ENCODE results near the gene DRD3.
A peak's percentile ranks its signal among the peaks of the same experiment; 100 is the strongest.

The DRD3 gene

DNA sequence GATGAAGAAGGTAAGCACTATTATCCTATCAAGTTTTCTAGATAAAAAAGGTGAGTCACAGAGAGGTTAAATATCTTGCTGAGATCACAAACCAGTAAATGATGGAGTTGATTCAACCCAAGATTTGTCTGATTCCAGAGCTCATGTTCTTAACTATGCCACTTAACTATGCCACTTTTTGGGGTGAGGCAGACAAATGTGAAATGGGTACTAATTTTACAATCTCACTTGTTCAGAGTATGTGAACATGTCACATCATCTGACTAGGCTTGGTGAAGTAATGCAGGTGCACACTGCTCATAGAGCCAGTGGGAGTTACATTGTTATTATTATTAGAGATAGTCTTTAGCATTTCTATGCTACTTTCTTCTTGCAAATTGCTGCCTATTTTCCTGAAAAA, 2.0 kb downstream of the DRD3 start:
- DNase-seq, result no peak

DNA sequence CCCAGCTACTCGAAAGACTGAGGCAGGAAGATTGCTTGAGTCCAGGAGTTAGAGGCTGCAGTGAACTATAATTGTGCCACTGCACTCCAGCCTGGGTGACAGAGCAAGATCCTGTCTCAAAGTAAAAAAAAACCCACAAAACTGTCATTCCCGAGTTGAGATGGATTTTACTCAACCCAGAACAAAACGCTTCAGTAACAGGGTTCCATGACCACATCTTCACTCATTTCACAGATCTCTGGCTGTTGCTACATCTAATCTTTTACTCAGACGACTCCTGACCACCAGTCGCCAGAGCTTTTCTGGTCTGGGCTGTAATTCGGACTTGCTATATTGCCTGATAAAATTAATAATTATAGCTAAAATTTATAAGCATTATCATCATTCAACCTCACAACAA, 2.4 kb downstream of the DRD3 start:
- DNase-seq, result no peak

DNA sequence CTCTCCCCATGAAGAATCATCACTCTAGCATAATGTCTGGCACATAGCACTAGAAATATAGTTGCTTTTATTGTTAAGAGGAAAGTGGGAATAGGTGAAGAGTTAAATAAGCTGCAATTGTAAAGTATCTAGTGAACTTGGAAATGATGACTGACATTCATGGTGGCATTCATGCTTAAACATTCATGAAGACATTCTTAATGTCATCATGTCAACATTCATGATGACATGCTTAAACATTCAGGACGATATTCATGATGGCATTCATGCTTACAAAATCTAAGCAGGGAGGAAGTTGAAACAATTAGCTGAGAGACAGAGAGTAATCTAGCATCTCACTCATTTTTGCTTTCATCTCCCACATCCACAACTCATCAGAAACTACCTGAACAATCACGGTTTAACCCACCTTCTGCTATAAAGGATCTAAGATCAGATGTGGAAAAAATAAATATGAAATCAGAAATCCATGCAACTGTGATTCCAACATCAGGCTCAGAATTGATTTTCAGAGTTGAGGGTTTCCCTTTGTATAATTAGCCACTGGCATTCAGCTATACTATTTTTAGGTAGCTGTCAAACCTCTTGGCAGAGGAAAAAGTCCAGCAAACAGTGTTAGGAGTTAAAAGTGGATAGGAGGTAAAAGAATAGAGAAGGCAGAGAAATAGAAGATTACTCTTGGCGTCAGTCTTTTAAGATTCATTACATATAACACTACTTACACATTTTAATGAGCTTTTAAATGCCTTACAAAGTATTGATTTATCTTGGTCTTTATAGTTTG, 3.5 kb downstream of the DRD3 start:
- no peak for DNase-seq

DNA sequence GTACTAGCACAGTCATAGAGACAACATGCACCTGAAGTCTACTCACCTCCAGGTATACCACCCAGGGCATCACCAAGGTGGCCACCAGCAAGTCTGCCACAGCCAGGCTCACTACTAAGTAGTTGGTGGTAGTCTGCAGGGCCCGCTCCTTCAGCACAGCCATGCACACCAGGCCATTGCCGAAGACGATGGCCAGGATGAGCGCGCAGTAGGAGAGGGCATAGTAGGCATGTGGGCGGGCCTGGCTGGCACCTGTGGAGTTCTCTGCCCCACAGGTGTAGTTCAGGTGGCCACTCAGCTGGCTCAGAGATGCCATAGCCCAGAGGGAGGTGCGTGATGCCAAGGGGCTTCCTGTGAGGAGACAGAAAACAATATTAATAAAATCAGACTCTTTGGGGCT, 7.2 kb downstream of the DRD3 start:
- no peak for DNase-seq

DNA sequence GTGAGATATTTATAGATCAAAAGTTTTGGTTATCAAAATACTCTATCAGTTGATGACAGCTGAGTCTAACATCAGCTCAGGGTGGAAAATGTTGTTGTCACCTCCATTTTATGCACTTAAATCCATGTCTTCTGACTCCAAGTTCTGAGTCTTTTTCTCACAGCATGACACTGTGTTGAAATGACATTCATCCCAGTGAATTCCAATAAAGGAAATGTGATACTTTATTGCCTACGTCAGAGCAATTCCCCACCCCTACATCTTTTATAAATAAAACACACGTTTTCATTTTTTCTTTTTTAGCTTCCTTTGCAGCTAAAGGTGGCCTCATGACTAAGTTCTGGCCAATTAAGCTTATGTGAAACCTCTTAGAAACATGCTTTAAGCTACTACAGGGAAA, 10.7 kb downstream of the DRD3 start:
- DNase-seq, result no peak

DNA sequence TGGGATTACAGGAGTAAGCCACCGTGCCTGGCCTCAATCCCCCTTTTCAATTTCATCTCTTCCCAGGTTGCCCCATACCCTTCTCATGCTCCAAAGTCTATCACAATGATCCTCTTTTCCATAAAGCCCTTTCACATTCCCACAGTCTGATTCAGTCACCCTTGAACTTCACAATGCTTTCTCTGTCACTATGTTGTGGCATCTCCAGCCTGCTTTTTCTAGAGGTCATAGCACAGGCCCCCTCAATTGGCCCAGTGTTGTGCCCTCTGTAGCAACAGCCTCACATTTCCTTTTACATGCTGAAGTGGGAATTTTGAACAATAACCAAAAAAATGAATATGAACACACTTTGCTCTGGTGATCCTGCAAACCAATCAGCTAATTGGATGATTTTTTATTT, 21.5 kb downstream of the DRD3 start:
- DNase-seq, result no peak

DNA sequence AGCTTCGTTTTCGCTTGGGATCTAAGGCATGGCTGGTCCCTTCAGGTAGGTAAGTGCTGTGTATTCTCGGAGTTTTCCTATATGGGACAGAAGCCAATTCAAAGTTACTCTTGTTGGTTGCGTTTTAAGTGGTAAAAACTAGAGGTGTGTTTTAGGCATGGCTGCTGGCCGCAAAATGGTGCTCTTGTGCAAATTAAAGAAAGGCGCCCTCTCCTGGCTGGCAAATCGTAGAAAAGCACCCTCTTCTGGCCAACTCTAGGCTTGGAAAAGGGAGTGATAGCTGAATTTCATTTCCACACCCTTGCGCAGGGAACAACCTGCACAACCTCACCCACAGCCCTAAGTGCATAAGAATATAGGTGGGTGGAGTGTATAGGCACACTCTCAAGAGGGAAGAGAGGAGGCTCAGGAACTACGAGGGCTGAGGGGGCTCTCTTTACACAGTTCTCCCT, 23.5 kb downstream of the DRD3 start:
- DNase-seq, result peak; percentile 18

DNA sequence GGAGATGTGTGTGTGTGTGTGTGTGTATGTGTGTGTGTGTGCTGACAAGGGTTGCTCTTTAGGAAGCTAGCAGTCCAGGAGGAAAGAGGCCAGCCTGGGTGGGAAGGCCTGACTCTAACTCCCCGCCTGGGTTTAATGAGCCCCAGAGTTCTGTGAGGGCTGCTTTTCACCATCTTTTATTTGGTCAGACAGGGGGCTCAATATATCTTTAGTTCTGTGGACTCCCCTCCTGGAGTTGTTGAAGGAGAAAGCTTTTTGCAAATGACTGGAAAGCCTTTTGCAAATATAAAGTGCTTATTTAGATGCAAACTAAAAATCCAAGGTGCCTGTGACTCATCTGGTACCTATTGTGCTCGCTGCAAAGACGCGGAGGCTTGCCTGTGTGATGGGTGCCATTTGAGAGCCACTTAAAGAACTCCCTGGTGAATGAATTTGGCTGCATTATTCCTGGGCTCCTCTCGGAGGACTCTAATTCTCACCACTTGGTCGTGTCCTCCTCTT, 24.5 kb downstream of the DRD3 start:
- no peak for DNase-seq

DNA sequence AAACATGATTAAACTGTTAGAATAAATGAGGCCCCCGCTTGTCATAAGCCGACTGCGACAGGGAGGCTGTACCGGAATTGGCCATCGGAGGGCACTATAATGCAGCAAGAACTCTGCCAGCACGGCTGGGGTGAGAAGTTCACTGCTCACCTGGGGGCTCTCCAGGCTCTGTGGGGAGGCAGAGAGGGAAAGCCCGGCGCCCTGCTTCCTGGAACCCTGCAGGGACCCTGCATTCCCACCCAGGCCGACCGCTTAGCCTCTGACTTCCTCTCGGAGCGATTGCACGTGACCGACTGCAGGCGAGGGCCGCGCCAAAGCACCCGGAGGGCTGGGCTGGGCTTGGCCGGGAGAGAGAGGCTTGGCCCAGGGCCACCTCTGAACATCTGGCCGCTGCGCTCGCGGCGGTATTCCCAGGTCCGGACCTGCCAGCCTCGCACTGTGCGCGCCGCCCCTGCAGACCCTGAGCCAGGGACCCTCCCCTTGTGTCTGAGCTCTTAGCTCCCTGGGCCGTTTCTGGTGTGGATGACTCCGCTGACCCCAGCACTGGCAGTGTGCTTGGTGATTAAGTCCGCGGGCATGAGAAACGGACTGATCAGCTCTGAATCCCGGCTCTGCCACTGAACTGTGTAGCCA, 26.2 kb downstream of the DRD3 start:
- peak; percentile 11 for DNase-seq

DNA sequence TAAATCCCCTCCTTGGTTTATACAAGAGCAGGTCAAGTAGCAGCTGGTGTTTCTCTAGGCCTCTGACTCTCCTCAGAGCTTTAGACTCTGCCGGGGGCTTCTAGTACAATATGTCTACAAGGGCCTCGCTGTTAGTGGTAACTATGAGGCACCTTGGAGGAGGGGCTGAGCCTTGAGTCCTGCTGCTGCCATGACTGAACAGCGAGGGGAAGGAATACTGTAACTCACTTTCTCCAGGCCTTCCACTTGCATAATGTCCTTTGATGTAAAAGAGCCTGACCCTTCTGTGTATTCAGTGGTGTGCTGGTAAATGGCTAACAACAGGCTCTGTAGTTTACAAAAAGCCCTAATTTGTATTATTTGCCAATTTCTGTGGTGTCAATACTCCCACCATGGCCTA, 27.8 kb downstream of the DRD3 start:
- DNase-seq, result no peak

DNA sequence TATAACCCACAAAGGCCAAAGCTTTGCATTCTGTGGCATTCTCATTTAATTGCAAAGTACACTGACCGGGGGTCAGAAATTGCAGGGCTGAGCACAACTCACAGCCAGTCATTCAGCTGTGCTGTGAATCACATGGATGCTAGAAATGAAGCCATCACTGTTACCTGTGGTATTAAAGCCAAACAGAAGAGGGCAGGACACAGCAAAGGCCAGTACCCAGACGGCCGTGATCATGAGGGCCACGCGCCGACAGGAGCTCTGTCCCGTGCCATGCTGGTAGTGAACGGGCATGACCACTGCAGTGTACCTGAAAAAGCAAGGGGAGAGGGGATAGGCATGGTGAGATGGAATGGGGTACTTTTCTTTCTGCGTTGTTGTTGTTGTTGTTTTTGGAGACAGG, 31.6 kb downstream of the DRD3 start:
- no peak for DNase-seq

DNA sequence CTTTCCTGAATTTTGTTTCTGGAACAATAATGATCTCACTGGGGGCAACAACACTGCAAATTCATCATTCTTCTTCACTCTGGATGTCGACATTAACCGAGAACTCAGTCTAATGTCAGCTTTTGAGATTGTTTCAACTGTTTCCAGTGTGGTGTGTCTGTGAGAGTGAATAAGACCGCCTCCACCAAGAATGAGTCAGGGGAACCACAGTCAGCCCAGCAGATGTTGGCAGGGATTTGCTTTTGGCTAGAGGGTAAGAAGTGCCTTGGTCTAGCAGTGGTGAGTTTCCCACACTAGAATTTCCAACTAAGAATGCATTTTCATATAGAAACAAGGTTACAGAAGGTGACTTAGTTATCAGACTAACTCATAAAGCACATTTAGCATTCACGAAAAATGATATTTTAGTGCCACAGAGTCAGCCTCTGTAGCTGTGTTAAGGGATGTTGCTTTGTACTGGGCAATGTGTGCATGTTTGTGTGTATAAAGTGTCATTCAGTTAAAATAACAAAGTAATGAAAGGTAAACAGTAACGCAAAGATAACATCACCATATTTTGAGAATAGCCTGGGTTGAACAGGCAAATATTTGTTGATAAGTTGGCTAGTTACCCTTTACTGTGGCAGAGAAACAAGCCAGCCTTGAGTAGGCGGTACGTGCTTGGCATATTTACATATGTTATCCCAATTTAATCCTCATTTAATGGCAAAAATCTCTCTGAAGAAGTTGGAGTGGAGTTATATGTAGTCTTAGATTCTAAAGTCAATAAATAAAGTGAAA, 33.8 kb downstream of the DRD3 start:
- peak; percentile 62 for DNase-seq

DNA sequence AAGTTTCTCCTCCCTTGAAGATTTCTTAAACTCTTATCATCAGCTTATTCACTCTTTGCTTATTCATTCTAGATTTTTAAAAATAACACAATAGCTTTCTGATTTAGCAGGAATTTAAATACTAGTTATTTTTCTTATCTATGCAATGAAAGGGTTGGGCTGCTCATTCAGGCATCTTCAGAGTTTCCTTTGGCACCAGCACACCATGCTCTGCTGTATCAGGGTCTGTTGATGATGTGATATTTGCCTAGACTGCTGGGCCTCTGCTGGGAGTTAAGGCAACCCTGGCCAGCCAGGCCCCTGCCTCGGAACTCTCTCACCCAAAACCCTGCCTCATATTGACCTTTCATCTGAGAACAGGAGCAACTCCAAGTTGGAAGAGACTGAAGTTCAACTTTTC, 35.0 kb downstream of the DRD3 start:
- no peak for DNase-seq

DNA sequence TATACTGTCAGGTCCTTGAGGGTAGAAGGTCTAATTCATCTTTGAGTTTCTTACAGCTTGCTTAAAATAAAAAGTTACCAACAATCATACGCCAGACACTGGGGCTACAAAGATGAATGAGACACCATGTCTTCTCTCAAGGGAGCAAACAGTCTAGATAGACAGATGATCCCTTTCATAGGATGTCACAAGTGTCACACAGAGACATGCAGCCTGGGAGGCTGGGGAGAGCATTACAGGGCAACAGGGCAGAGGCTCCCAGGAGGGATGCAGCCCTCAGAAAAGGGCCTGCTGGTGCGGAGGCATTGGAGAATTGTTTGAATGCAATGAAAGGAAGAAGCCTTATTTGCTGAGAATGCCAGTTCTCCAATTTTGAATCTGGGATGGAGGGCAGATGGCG, 39.0 kb downstream of the DRD3 start:
- no peak for DNase-seq

DNA sequence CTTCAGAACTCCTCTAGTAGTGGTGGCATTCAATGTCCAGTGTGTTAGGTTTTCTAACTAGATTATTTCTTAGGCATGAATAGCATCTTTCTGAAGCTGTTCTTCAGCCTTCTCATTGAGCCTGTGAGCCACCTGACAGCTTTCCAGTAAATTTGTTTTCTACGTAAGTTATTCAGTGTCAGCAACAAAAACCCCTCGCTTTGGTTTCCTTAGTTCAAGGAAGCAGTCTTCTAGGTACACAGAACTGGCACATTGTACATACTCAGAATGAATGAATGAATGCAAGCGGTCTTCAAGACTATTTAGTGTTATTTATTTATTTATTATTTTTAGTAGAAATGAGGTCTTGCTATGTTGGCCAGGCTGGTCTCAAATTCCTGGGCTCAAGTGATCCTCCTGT, 44.9 kb downstream of the DRD3 start:
- DNase-seq, result no peak

DNA sequence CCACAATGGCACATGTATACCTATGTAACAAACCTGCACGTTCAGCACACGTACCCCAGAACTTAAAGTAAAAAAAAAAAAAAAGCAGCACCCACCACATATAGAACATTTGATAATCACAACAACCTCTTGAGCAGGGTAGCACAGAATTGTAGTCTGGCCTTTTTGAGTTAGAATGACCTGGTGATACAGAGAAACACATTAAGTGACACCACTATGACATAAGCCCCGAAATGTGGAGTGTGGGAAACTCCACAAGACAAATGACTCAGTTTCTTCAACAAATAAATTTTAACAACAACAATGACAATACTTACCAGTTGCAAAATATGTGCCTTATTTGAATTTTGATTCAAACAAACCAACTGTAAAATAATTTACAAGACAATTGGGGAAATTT, 46.4 kb downstream of the DRD3 start:
- DNase-seq, result no peak

DNA sequence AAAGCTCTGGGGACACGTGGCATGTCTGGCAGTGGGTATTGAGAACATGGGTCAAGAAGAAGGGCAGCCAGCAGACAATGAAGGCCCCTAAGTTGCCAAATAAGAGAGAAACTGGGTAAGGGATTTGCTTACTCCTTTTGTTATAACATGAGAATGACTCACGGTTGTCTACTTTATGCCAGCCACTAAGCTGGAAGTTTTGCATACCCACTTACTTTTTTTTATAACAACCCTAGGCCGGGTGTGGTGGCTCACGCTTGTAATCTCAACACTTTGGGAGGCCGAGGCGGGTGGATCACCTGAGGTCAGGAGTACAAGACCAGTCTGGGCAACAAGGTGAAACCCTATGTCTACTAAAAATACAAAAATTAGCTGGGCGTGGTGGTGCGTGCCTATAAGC, 50.0 kb downstream of the DRD3 start:
- no peak for DNase-seq

DNA sequence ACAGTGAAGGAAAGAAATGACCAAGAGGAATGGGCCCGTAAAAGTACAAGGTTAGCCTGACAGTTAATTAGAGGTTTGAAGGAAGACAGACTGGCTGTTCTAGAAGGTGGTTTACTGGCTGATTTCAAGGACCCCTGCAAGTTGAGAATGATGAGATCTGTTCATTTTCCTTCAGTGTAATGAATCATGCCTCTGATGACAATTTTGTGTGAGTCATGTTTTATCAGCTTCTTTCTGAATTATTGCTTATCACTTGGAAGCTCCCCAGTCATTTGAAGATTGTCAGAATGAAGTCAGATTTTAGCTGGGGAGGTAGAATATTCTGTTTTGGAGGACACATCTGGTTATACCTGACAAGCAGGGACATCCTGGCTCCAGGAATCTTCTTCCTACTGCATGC, 50.6 kb downstream of the DRD3 start:
- no peak for DNase-seq

DNA sequence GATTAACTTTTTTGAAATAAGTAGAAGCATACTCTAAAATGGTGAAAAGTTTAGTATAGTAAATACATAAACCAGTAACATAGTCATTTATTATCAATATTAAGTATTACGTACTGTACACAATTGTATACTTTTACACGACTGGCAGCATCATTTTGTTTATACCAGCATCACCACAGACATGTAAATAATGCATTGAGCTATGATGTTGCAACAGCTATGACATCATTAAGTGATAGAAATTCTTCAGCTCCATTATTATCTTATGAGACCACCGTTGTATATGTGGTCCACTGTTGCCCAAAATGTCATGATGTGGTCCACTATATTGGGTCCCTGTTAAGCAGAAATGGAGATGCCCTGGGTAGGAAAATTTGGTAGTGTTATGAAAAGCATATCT, 51.3 kb downstream of the DRD3 start:
- no peak for DNase-seq

DNA sequence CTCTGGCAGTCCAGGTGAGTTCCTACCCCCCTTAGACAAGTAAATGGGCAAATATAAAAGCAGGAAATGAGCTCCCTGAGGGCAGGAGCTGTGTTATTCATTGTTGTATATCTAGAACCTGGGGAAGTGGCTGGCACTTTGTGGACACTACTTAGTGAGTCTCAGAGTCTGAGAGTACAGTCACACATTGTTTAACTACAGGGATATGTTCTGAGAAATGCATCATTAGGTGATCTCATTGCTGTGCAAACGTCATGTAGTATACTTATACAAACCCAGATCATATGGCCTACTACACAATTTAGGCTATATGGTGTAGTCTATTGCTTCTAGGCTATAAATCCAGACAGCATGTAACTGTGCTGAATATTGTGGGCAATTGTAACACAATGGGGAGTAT, 52.4 kb downstream of the DRD3 start:
- DNase-seq, result no peak

DNA sequence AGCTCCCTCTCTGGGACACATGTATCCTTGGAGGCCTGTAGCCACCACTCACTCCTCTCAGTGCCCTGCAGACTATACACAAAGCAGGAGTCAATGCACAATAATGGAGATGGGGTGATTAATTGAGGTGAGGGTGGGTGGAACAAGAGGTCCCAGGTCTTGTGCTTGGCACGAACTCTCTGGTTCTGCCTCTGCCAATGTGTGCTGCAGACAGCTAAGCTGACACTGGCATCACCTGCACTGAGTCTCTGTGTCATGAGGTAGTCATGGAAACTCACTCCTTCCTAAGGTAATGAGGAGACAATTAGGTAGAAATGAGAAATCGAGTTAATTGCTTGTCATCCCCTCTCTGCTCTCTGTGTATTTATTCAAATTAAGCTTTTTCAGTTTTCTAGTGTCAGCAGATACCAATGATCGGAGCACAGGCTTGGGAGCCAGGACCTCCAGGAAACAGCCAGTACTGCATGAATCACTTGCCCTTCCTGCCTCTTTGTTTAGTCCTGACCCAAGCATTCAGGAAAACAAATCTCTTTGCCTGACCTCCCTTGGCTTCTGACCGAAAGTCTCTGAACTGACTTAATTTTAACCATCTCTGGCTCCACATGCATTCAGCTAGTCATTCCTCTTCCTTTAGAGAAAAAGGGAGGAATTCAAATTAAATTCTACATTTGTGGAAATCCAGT, 56.7 kb downstream of the DRD3 start:
- DNase-seq, result no peak

DNA sequence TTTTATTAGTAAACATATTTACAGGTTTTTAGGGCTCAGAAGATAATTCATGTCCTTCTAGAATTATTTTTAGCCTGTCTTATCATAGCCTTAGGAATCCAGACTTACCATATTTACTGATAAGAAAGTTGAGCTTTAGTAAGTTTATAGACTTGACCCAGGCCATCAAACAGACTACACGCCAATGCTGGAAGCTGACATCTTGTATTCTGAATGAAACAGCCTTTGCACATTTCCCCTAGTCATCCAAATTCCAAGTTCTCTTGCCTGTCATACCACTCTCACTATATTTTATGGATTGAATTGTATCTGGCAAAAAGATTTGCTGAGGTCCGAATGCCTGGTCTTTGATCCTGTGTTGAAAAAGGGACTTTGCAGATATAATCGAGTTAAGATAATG, 58.6 kb downstream of the DRD3 start:
- DNase-seq, result no peak

DNA sequence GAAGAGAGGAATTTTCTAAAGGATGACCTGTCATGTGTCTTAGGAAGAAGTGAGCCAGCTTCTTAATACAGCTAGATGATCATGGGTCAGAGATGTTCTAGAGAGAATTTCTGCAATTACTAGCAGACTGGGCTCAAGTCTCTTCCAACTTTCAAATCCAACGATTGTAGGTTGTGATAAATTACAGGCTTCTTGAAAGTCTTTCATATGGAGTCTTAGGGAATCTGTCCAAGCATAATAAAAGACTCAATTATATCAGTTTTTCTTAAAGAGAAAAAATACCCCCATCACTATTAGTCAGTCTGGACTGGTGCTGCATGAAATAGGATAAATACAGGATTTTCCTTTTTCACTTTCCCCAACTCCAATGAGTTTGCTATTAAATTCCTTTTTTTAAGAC, 59.1 kb downstream of the DRD3 start:
- DNase-seq, result no peak

All from MV-4-11 (cell line).